LNCaP clone FGC (cell line): Measurements from ENCODE around the gene FOXP1.
"Not testable (repeated sequence)": the region's sequence is repeated elsewhere in the genome, so short reads cannot be mapped to it uniquely, and the experiment has no call there.

Experiments used
- DNase-seq: peaks from one replicate; pipeline ENCODE4 v3.0.0-alpha.2; 2011; ENCODE audit warnings: low read depth
- H3K4me3 ChIP-seq: 2 replicates; pipeline ENCODE4 v1.5.1; 2011; ENCODE audit warnings: mild to moderate bottlenecking, low read depth, low read length, control low read depth
- TF ChIP-seq, protein P1 (sequence below): IDR thresholded peaks from 2 replicates; pipeline ENCODE4 v1.5.1; 2012; ENCODE audit warnings: mild to moderate bottlenecking; ENCODE audit not compliant: control insufficient read depth, insufficient read depth; ENCODE audit errors: extremely low read depth

FOXP1 gene

DNA sequence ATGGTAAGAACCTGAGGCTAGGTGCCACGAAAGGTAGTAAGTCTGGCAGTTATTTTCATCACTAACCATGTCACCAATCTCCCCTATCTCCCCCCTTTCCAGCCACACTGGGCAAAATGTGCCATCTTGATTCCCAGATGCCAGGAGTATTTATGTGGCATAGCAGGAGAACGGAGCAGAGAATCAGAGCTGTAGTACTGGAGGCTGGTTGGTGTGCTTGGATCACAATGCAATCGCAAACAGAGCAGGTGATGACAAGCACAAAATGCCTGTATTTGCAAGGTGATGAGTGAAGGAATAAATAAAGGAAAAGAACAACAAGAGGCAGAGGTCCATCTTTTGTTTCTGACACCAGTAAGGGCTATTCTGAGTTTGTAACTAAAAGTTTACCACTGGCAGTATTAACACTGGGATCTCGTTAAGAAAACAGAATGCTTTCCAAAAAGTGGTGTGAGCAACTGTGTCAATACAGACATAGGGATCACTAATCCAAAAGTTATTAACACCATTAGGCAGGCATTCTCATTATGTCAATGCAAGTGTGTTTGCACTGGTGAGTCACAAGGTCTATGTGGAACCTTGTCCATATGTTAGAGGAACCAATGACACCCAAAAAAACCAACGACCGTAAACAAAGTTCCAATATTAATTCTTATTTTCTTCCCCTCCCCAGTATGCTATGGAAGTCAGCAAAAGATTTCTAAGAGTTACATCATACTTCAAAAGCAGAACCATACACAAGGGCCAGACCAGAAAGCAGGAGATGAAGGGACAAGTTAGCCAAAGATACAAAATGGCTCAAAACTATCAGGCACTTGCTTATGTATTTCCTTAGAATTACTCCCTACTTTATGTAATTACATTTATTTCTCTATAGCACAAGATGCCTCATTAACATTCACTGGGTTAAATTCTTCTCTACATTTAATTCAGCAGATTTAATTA, 556.6 kb downstream of the FOXP1 start:
- peak; percentile 67 for DNase-seq
- TF ChIP-seq, protein P1, sequence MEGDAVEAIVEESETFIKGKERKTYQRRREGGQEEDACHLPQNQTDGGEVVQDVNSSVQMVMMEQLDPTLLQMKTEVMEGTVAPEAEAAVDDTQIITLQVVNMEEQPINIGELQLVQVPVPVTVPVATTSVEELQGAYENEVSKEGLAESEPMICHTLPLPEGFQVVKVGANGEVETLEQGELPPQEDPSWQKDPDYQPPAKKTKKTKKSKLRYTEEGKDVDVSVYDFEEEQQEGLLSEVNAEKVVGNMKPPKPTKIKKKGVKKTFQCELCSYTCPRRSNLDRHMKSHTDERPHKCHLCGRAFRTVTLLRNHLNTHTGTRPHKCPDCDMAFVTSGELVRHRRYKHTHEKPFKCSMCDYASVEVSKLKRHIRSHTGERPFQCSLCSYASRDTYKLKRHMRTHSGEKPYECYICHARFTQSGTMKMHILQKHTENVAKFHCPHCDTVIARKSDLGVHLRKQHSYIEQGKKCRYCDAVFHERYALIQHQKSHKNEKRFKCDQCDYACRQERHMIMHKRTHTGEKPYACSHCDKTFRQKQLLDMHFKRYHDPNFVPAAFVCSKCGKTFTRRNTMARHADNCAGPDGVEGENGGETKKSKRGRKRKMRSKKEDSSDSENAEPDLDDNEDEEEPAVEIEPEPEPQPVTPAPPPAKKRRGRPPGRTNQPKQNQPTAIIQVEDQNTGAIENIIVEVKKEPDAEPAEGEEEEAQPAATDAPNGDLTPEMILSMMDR = no peak
- no peak overlapping the region for H3K4me3 ChIP-seq

DNA sequence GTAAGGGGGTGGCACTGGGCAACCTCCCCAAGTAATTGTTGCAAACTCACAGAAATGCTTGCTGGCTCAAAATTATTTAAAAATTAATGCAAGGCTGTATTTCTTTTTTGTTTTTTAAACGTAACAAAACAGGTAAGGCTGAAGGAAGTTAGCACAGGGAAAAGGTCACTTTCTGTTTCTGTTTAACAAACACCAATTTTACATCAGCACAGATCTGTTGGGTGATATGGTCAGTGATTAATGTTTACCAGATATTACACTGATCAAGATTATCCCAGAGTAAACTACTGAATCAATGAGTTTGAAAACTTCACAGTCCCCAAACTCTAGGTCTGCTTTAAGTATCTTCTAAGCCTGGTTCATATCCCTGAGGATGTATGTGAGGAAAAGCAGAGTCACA, 558.0 kb downstream of the FOXP1 start:
- H3K4me3 ChIP-seq = no peak overlapping the region
- no peak for DNase-seq
- TF ChIP-seq, protein P1 = no peak

DNA sequence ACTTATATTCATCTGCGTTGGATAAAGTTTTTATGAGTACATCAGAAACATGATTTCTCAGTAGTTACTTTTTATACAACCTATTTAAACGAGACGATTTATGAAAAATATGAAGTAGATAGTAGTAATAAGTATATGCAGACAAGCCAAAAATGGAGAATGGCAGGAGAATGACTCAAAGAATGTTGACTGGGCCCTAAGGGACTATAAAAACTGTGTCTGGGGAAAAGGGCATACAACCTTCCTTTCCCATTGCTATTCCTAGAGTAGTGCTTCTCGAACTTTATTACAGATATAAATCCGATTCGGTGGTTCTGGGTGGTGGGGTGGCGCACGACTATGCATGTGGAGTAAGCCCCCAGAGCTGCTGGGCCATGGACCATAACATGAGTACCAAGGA, 558.5 kb downstream of the FOXP1 start:
- TF ChIP-seq, protein P1 = no peak
- DNase-seq = no peak
- no peak overlapping the region for H3K4me3 ChIP-seq

DNA sequence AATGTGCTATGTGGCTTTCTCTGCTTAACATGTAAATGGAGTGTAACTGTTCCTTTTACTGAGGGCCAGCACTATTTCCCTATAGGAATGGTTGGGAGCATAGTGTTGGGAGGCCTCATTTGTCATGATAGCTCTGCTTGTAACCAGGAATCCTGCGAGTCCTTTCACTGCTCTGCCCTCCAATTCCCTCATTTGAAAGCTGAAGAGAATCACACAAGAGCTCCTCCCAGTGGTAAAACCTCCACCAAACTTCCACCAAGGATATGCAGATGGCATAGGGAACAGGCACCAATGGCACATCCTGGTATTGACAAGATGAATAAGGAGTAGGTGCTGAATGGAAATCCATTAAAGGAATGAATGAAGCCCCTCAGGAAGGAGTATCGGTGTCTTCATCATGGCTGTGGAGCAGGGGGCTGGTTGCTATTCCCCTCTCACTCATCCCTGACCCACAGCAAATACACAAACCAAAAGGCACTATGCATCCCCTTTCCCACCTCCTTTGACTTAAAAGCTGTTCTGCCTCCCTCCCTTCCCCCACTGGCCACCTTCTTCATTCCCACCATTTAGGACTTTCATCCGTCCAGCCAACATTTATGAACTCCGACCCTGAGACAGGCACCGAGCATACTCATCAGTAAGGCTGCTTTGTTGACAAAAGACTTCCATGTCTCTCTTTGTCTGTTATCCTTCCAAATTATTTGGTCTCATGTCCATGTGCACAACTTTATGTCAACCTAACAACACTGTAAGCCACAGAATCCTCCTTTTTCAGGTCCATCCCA, 560.8 kb downstream of the FOXP1 start:
- TF ChIP-seq, protein P1 = 0 out of 2 replicates have a peak, but pooled peaks have one; percentile 14
- no peak for DNase-seq
- no peak overlapping the region for H3K4me3 ChIP-seq

DNA sequence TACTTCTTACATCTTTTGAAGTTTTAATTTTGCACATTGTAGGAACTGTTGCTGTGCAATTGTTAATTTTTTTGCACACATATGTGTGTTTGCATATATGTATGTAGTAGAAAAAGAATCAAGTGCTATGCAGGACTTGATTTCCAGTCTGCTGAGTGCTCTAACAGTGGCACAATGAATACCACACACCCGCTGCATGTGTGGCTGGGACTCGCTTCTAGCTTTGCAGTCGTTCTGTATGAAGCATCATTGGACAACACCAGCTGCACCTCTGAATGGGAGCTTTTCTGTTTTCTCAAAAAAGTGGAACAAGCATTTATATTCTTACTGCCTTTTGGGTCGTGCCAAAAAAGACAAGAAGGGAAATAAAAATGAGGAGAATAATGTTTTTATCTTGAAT, 564.7 kb downstream of the FOXP1 start:
- DNase-seq = no peak
- TF ChIP-seq, protein P1 = no peak

DNA sequence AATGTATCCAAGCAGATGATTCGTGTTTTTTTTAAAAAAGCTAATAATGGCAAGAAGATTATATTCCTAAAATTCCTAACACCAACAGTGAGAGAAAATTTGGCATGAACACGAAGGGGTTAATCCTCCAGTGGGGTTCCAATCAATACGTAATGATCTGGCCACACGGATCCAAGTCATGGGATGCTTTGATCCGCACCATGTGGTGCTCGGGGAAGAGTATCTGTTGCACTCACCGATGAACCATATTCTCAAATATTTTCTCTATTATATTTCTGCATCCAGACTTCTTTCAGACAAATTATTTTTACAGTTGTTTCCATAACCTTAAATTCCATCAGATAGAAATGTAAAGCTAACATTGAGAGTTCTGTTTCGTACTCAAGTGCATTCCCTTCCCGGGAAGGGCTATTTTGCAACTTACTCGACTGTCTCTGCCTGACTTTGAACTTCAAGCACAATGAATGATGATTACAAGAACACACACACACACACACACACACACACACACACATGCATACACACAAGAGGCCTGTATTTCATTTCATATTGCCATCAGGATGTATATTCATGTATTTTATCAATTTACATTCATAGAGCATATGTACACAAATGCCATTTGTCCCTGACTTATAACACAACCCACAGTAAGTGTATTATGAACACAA, 567.2 kb downstream of the FOXP1 start:
- H3K4me3 ChIP-seq = no peak overlapping the region
- no peak for DNase-seq
- TF ChIP-seq, protein P1 = no peak

More for the DNA sequence above, 564.7 kb downstream of the FOXP1 start:
- no peak overlapping the region for H3K4me3 ChIP-seq

DNA sequence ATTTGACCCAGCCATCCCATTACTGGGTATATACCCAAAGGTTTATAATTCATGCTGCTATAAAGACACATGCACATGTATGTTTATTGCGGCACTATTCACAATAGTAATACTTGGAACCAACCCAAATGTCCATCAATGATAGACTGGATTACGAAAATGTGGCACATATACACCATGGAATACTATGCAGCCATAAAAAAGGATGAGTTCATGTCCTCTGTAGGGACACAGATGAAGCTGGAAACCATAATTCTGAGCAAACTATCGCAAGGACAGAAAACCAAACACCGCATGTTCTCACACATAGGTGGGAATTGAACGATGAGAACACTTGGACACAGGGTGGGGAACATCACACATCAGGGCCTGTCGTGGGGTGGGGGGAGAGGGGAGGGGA, 568.9 kb downstream of the FOXP1 start:
- not testable (repeated sequence) for DNase-seq, H3K4me3 ChIP-seq
